NK-92 (cell line): ENCODE results near the gene NPW.
"Not testable (repeated sequence)": the region's sequence is repeated elsewhere in the genome, so short reads cannot be mapped to it uniquely, and the experiment has no call there.

ENCODE experiments used
- DNase-seq: peaks from one replicate; lab custom pipeline; 2025; ENCODE audit not compliant: unreplicated experiment; lab: John Stamatoyannopoulos, UW

NPW gene

DNA sequence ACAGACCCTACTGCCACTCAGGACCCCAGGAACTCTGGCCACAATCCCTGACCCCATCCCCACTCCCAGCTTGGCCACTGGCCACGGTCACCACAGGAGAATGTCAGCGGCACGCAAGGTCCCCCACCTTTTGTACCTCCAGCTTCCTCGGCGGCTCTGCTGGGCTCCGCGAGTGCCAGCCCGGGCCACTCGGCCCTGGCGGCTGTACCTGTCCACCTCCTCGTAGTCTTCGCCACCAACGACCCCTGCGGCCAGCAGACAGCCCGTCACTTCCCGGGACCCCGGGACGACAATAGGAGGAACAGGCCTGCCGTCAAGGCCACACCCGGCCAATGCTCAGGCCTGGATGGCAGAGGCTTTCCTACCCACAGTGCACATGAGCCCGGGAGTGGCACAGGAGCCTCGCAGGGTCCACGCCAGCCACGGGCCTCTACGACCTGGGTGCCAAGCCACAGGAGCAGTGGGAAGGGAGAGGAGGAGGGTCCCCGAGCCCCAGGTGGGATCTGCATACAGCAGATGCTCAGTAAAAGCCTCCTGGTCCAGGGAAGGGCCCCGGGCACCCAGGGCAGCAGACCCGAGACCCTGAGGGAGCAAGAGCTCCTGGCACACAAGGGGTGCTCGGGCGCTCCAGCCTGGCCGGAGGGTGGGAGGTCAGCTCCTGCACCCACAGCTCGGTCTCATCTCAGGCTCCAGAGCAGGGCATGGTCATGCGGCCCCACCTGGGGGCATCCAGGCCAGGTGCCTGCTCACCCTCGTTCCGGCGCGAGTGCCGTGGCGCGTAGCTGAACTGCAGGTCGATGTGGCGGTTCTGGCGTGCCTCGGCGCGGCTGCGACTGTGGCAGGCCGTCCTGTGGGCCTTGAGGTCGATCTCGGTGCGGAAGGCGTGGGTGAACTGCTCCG is 17.9 kb upstream of the NPW start:
- DNase-seq, result no peak

DNA sequence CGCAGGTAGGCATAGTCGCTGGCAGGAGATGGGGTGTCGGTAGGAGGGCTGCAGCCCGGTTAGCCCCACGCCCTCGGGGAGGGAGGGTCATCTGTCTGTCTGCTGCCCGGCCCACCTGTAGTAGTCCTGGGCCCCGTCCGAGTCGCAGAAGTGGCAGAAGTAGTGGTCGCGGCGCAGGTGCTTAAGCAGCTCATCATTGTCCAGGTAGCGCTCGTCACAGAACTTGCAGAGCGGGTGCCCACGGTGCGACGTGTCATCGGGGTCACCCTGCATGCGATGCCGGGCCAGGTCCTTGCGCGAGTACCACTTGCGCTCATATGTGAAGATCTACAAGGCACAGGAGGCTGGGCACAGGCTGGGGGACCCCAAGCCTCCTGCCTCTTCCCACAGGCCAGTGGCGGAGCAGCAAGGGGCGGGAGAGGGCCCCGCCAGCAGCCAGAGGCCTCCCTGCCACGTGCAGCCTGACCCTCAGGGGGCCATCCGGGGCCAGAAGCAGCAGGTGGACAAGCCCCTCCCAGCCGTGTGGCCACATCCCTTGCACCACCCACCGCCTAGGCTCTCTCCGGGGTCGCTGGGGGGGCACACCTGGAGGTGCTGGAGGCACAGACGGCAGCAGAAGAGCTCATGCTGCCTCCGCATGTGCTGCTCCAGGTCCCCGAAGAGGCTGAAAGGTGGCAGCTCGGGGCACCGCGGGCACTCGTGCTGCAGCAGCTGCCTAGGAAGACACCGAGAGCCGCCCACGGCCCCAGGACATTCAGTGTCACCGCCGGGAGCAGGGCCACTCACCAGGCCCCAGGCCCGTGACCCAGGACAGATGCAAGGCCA is 17.0 kb upstream of the NPW start:
- DNase-seq, result no peak

- DNase-seq, result no peak
These were observed 16.3 kb upstream of the NPW start for GRCh38 chr16:2003231-2003826.

DNA sequence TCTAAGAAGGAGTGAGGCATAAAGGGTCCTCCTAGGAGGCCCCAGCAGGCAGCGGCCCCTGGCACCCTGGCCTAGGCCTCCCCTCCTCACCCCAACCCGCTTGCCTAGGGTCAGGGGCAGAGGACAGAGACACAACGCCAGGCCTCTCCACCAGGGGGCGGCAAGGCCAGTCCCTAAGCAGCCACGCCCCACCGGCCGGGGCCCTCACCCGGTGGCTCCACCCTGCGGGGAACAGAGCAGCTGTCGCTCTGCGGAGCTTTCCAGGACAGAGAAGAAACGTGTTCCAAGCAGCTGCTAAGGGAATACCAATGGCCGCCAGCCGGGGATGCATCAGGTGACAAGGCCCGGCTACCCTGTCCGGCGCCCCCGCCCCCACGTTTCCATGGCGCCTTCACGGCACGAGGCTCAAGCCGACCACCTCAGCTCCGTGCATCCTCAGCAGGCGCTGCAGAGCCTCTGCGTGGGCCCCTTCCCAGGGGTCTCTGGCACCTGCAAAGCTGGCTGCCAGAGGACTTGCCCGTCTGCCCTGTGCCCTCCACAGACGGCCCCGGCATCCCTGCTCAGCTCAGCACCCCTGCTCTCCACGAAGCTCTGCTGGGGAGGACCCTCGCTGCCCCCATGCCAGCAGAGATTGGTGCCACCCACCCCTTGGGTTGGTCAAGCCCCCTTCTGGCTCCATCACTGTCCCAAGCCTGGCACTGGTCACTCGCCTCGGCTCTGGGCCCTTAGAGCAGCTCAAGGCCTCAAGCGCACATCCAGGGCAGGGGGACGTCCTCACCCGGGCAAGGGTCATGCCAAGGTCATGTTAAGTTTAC is 15.6 kb upstream of the NPW start:
- DNase-seq, result no peak

GRCh38 chr16:2004795-2005517 is 14.6 kb upstream of the NPW start:
- no peak for DNase-seq

GRCh38 chr16:2005646-2006045 is 13.9 kb upstream of the NPW start:
- DNase-seq, result no peak

DNA sequence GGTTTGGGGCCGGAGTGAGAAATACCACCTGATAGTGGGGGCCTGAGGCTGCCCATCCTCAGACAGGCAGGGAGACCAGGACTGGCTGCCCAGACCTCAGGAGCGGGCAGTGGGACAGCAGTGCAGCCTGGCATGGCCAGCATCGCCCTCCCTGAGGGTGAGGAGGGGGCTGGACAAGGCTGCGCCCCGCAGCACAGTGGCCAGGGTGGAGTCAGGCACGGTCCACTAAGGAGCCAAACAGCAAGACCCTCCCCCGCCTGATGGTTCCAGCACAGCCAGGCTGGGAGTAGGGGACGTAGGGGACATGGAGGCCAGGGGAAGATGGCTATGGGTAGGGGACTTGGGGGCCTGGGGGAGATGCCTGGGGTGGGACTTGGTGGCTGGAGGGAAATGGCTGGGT is 13.3 kb upstream of the NPW start:
- DNase-seq, result no peak

GRCh38 chr16:2007081-2007836 is 12.3 kb upstream of the NPW start:
- DNase-seq, result no peak

DNA sequence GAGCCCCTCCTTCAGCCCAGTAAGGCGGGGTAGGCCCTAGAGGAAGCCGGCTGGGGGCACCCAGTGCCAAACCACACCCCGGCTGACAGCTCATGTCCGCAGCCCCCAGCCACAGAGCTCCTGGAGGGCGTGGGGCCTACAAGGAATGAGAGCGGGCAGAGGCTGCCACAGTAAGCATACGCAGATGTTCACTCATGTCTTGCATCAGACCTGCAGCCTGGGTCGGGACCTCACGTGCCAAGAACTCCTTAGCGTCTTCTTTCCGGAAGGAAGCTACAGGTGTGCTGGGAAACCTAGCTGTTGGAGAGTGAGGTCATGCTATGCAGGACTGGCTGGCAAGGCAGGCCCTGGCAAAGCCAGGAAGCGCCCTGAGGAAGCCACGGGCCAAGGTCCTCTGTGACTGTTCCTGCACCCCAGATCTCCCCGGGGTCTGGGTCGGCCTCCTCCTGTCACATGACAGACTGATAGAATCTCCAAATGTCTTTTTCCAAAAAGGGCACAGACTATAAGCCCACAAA is 11.5 kb upstream of the NPW start:
- no peak for DNase-seq

GRCh38 chr16:2008631-2009163 is 10.9 kb upstream of the NPW start:
- no peak for DNase-seq

GRCh38 chr16:2009164-2009711 is 10.3 kb upstream of the NPW start:
- no peak for DNase-seq

DNA sequence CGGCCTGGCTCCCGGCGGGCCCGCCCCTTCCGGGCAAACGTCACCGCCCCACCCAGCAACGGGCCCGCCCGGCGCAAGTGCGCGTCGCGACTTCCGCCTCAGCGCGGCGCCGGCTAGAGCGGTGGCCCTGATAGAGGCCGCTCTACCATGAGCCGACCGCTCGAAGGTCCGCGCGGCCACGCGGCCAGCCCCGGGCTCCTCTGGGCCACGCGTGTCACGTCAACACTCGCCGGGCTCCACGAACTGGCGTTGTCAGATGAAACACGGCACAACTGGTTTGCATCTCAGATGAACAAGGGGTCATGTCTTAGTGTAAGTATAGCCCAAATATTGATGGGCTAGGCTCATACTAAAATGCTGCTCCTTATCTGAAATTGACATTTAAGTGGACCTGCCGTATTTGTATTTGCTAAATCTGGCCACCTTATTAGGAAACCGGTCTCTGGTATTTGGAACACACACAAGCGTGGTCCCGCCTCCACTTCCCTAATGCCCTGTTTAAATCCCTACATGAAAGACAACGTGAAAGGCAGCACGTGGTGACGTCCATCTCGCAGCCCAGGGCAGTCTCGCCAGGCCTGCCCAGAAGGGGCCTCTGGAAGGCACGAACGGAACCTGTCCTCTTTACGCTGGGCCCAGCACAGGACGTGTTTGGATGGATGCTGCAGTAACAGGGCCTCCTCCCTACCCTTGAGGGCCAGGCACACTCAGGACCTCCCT is 9.6 kb upstream of the NPW start, which contains the start of gene ZNF598:
TSS of gene ZNF598 (minus strand) at position 31 of the 720 bp plus-strand sequence.
- DNase-seq, result no peak

DNA sequence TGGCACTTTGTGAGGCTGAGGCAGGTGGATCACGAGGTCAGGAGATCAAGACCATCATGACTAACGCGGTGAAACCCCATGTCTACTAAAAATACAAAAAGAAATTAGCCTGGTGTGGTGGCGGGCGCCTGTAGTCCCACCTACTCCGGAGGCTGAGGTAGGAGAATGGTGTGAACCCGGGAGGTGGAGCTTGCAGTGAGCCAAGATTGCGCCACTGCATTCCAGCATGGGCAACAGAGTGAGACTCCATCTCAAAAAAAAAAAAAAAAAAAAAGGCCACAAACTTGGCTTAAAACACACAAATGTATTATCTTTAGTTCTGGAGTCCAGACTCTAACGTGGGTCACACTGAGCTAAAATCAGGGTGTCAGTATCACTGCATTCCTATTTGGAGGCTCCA is 7.9 kb upstream of the NPW start:
- DNase-seq, result not testable (repeated sequence)

- no peak for DNase-seq
These were observed 6.1 kb upstream of the NPW start for GRCh38 chr16:2013527-2013926.

DNA sequence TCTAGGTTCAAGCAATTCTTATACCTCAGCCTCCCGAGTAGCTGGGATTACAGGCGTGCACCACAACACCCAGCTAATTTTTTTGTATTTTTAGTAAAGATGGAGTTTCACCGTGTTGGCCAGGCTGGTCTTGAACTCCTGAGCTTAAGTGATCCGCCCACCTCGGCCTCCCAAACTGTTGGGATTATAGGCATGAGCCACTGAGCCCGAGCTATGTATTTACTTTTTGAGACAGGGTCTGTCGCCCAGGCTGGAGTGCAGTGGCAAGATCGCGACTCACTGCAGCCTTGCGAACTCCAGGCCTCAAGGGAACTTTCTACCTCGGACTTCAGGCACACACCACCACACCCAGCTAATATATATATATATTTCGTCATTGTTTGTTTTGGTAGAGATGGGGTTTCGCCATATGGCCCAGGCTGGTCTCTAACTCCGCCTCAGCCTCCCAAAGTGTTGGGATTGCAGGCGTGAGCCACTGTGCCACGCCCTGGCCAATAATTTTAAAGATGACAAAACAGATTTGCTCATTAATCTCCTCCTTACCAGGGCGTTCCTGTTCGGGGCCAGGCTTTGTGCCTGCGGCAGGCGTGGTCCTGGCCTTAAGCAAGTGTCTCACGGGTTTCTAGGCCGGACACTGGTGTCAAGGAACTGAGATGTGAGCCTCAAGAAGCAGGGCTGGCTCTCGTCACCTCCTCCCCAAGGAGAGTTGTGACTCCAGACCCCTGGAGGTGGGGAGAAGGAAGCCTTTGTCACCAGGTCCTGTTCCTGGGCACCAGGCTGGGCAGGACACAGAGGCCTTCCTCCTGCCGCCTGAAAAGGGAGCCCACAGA is 4.3 kb upstream of the NPW start:
- no peak for DNase-seq

DNA sequence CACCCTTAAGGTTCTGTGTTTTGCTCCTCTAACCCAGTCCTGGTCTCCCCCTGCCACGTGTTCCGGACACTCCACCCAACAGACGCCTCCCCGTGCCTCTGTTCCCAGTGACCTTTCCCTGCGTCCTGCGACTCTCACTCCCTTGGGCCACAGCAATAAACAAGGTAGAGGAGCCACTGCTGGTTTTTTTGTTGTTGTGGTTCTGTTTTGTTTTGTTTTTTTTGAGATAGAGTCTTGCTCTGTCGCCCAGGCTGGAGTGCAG is 3.7 kb upstream of the NPW start:
- DNase-seq, result no peak

DNA sequence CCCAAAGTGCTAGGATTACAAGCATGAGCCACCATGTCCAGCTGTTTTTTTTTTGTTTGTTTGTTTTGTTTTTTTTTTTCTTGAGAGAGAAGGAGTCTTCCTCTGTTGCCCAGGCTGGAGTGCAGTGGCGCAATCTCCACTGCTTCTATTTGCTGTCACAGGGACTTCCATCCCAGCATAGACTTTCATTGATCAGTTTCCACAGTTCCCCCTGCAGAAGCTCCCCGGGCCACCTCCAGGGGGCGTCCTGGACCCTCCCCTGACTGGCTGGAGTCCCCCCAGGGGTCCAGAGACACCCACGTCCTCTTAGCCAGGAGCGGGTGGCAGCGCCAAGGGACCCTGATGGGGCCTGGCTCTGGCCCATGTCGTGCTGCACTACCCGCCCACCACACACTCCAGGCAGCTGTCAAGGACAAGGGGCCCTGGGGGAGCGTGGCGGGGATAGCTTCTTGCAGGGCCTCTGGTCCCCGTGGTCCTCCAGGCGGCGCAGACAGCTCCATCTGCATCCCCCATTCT is 3.1 kb upstream of the NPW start:
- DNase-seq, result no peak
